Measurements from ENCODE around the gene BCAS3. TPM values are rescaled to one million over a fixed set of nuclear protein-coding genes. Genes with fewer than 3 reads are reported as not detected.

The BCAS3 gene
- total and polyA plus RNA-seq, 10 donors: 3.7 to 56.0 (median 42.3) TPM

GRCh38 chr17:61406971-61407911 lies 729.6 kb downstream of the BCAS3 start:
- H3K4me3 ChIP-seq: peak overlapping the region in 3 of 8 donors; percentile 4 to 75 (median 61)
- peaks cover 0 to 38% (median 0%) of the 10 kb centered on the region in 6 donors for H3K36me3 ChIP-seq
- peaks cover 14 to 100% (median 98%) of the 10 kb centered on the region in 7 donors for H3K27me3 ChIP-seq (replicated peaks in 1 of 7)
- intact Hi-C loops (cut with DNase I; ENCODE audit: low total_unique reads): no loop called here
- WGBS, 5 donors: 47 to 61% (median 56%) methylated on average over 7 to 8 of the region's 8 CpGs
- TF ChIP-seq, protein P1, sequence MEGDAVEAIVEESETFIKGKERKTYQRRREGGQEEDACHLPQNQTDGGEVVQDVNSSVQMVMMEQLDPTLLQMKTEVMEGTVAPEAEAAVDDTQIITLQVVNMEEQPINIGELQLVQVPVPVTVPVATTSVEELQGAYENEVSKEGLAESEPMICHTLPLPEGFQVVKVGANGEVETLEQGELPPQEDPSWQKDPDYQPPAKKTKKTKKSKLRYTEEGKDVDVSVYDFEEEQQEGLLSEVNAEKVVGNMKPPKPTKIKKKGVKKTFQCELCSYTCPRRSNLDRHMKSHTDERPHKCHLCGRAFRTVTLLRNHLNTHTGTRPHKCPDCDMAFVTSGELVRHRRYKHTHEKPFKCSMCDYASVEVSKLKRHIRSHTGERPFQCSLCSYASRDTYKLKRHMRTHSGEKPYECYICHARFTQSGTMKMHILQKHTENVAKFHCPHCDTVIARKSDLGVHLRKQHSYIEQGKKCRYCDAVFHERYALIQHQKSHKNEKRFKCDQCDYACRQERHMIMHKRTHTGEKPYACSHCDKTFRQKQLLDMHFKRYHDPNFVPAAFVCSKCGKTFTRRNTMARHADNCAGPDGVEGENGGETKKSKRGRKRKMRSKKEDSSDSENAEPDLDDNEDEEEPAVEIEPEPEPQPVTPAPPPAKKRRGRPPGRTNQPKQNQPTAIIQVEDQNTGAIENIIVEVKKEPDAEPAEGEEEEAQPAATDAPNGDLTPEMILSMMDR (IDR thresholded peaks at IDR 0.05 in 8 of 11, conservative IDR thresholded peaks at IDR 0.05 in 3 of 11): no peak
- no peak for TF ChIP-seq POLR2AphosphoS5 (IDR thresholded peaks at IDR 0.05)
- no peak for TF ChIP-seq POLR2A (IDR thresholded peaks at IDR 0.05)
- peaks cover 48 to 95% (median 80%) of the 10 kb centered on the region in 6 donors for H3K4me1 ChIP-seq
- DNase-seq: peak; percentile 56
- no peaks in the 10 kb centered on the region for H3K9me3 ChIP-seq
- H3K27ac ChIP-seq: peak overlapping the region in 3 of 8 donors; percentile 25 to 64 (median 39)

DNA sequence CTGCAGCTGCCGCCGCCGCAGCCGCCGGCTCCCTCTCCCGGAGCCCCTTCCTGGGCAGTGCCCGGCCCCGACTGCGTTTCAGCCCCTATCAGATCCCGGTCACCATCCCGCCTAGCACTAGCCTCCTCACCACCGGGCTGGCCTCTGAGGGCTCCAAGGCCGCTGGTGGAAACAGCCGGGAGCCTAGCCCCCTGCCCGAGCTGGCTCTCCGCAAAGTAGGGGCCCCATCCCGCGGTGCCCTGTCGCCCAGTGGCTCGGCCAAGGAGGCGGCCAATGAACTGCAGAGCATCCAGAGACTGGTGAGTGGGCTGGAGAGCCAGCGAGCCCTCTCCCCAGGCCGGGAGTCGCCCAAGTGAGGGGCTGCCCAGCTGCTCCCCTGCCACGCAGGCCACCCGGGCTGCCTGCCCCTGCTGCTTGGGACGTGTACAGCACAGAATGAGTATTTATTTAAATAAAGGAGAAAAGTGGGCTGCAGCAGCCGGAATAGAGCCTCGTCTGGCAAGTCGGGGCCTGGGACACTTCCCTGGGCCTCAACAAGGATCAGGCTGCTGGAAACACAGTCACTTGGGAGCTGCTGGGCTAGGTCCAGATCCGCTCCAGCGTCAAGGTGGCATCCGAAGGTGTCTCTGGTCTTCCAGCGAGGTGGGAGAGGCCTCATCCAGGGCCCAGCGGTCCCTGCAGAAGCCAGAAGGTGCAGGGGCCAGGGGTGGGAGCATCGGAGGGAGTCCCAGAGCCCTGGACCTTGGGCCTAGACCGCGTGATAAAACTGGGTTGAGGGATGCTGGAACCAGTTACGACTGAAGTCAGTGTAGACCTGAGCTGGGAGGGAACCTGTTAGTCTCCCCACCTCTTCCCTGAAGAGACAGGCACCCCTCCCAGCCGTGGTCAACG lies 730.7 kb downstream of the BCAS3 start:
- Histone ChIP-seq H3K4me1 (peaks cover 44 to 95% (median 80%) of the 10 kb centered on the region in 6 donors), H3K36me3 (peaks cover 0 to 38% (median 0%) of the 10 kb centered on the region in 6 donors), H3K9me3 (no peaks in the 10 kb centered on the region), H3K4me3 (peak overlapping the region in 6 of 8 donors; percentile 10 to 75 (median 53)), H3K27ac (peak overlapping the region in 4 of 8 donors; percentile 39 to 69 (median 52)), H3K27me3 (replicated peaks in 1 of 7) (peaks cover 14 to 100% (median 91%) of the 10 kb centered on the region in 7 donors)
- 19 to 27% (median 22%) methylated on average over 25 to 41 of the region's 41 CpGs for WGBS, 5 donors
- peak in 2 of 3 donors; percentile 23 to 64 for TF ChIP-seq POLR2AphosphoS5 (IDR thresholded peaks at IDR 0.05)
- TF ChIP-seq, protein P1 (IDR thresholded peaks at IDR 0.05 in 8 of 11, conservative IDR thresholded peaks at IDR 0.05 in 3 of 11): no peak
- no peak for TF ChIP-seq POLR2A (IDR thresholded peaks at IDR 0.05)
- intact Hi-C loops (cut with DNase I; ENCODE audit: low total_unique reads): no loop called here
- peak; percentile 64 for DNase-seq

GRCh38 chr17:61409301-61410112 lies 731.9 kb downstream of the BCAS3 start:
- TF ChIP-seq POLR2A (IDR thresholded peaks at IDR 0.05) (no peak), POLR2AphosphoS5 (IDR thresholded peaks at IDR 0.05) (peak in 2 of 3 donors; percentile 49 to 65)
- TF ChIP-seq, protein P1 (IDR thresholded peaks at IDR 0.05 in 8 of 11, conservative IDR thresholded peaks at IDR 0.05 in 3 of 11): peak in 6 of 11 experiments; percentile 15 to 65 (median 50)
- DNase-seq: peak; percentile 86
- Histone ChIP-seq H3K36me3 (peaks cover 0 to 33% (median 0%) of the 10 kb centered on the region in 6 donors), H3K9me3 (no peaks in the 10 kb centered on the region), H3K27ac (peak overlapping the region in 6 of 8 donors; percentile 32 to 84 (median 72)), H3K4me3 (peak overlapping the region; percentile 30 to 75 (median 52)), H3K27me3 (replicated peaks in 1 of 7) (peaks cover 7 to 100% (median 80%) of the 10 kb centered on the region in 7 donors), H3K4me1 (peaks cover 37 to 94% (median 71%) of the 10 kb centered on the region in 6 donors)
- WGBS, 5 donors: 0 to 2% (median 1%) methylated on average over 44 to 73 of the region's 73 CpGs
- intact Hi-C loops (cut with DNase I; ENCODE audit: low total_unique reads): loop anchor here (10.0 kb wide), 1 partner anchor 685 kb away; no protein-coding TSS in a partner anchor

Data from spleen (tissue), 11 donors.